ENCODE data around the gene VPS37C. TPM values are rescaled to one million over a fixed set of nuclear protein-coding genes. Genes with fewer than 3 reads are reported as not detected.

The VPS37C gene
- total RNA-seq, 4 donors from 2014 or later: 26.4 to 36.3 (median 35.7) TPM

GRCh38 chr11:61108847-61109585, 52.2 kb downstream of the VPS37C start:
- no peak for TF ChIP-seq POLR2A (IDR thresholded peaks at IDR 0.05)
- TF ChIP-seq EP300 (IDR thresholded peaks at IDR 0.05): no peak
- no peak for TF ChIP-seq POLR2AphosphoS5 (IDR thresholded peaks at IDR 0.05)
- no peak for TF ChIP-seq CTCF (IDR thresholded peaks at IDR 0.05)
- Histone ChIP-seq H3K4me1 (no peaks in the 10 kb centered on the region), H3K36me3 (no peaks in the 10 kb centered on the region), H3K27ac (no peak overlapping the region), H3K4me3 (no peak overlapping the region), H3K27me3 (no peaks in the 10 kb centered on the region), H3K9me3 (no peaks in the 10 kb centered on the region)
- 72% methylated on average over 15 of the region's 15 CpGs for WGBS
- no peak for DNase-seq (ENCODE audit: low spot score in 2 of 2)

- Histone ChIP-seq H3K9me3 (no peaks in the 10 kb centered on the region), H3K4me3 (no peak overlapping the region), H3K27ac (no peak overlapping the region), H3K36me3 (no peaks in the 10 kb centered on the region), H3K27me3 (no peaks in the 10 kb centered on the region), H3K4me1 (no peaks in the 10 kb centered on the region)
- no peak for DNase-seq (ENCODE audit: low spot score in 2 of 2)
- TF ChIP-seq POLR2A (IDR thresholded peaks at IDR 0.05) (no peak), POLR2AphosphoS5 (IDR thresholded peaks at IDR 0.05) (no peak), EP300 (IDR thresholded peaks at IDR 0.05) (no peak), CTCF (IDR thresholded peaks at IDR 0.05) (no peak)
- WGBS: 88% methylated on average over 3 of the region's 3 CpGs
These were observed 53.3 kb downstream of the VPS37C start for GRCh38 chr11:61107888-61108287.

- no peaks in the 10 kb centered on the region for H3K4me1 ChIP-seq
- H3K27me3 ChIP-seq: no peaks in the 10 kb centered on the region
- DNase-seq (ENCODE audit: low spot score in 2 of 2): no peak
- no peak overlapping the region for H3K27ac ChIP-seq
- WGBS: 82% methylated on average over 11 of the region's 11 CpGs
- H3K36me3 ChIP-seq: no peaks in the 10 kb centered on the region
- H3K9me3 ChIP-seq: no peaks in the 10 kb centered on the region
- H3K4me3 ChIP-seq: no peak overlapping the region
- TF ChIP-seq CTCF (IDR thresholded peaks at IDR 0.05) (no peak), POLR2A (IDR thresholded peaks at IDR 0.05) (no peak), POLR2AphosphoS5 (IDR thresholded peaks at IDR 0.05) (no peak), EP300 (IDR thresholded peaks at IDR 0.05) (no peak)
These were observed 54.2 kb downstream of the VPS37C start for GRCh38 chr11:61106894-61107470.

- H3K36me3 ChIP-seq: no peaks in the 10 kb centered on the region
- DNase-seq (ENCODE audit: low spot score in 2 of 2): no peak
- H3K27me3 ChIP-seq: no peaks in the 10 kb centered on the region
- 90% methylated on average over 7 of the region's 7 CpGs for WGBS
- no peaks in the 10 kb centered on the region for H3K9me3 ChIP-seq
- H3K4me3 ChIP-seq: no peak overlapping the region
- no peak overlapping the region for H3K27ac ChIP-seq
- no peak for TF ChIP-seq POLR2AphosphoS5 (IDR thresholded peaks at IDR 0.05)
- no peak for TF ChIP-seq CTCF (IDR thresholded peaks at IDR 0.05)
- TF ChIP-seq EP300 (IDR thresholded peaks at IDR 0.05): no peak
- TF ChIP-seq POLR2A (IDR thresholded peaks at IDR 0.05): no peak
- no peaks in the 10 kb centered on the region for H3K4me1 ChIP-seq
These were observed 54.9 kb downstream of the VPS37C start for GRCh38 chr11:61106296-61106695.

GRCh38 chr11:61104963-61105362, 56.3 kb downstream of the VPS37C start:
- 80% methylated on average over 3 of the region's 7 CpGs for WGBS
- Histone ChIP-seq H3K4me3 (no peak overlapping the region), H3K9me3 (no peaks in the 10 kb centered on the region), H3K27me3 (no peaks in the 10 kb centered on the region), H3K27ac (no peak overlapping the region), H3K4me1 (no peaks in the 10 kb centered on the region), H3K36me3 (no peaks in the 10 kb centered on the region)
- no peak for TF ChIP-seq POLR2A (IDR thresholded peaks at IDR 0.05)
- no peak for TF ChIP-seq EP300 (IDR thresholded peaks at IDR 0.05)
- TF ChIP-seq CTCF (IDR thresholded peaks at IDR 0.05): no peak
- TF ChIP-seq POLR2AphosphoS5 (IDR thresholded peaks at IDR 0.05): no peak
- DNase-seq (ENCODE audit: low spot score in 2 of 2): no peak
